H1 (cell line): ENCODE measurements around the gene ST3GAL3. TPM values are rescaled to one million over a fixed set of nuclear protein-coding genes. Genes with fewer than 3 reads are reported as not detected.

Source experiments
- CTCF ChIA-PET: fragments of 300-600 bp; sonication (Branson Sonifier 250); formaldehyde crosslinking; loops from one replicate; lab custom pipeline; 2021; ENCODE audit not compliant: partially characterized antibody; lab: Charles Lee
- POLR2A ChIA-PET: fragments of 300-600 bp; sonication (Branson Sonifier 250); formaldehyde crosslinking; loops from one replicate; lab custom pipeline; 2021; ENCODE audit warnings: inconsistent platforms; ENCODE audit not compliant: partially characterized antibody; lab: Charles Lee
- DNase-seq, 2 experiments: peaks; one replicate each; pipeline versions ENCODE4 v3.0.0 to v3.0.0-alpha.2; 2010 to 2022; ENCODE audit warnings: low spot score in 2 of 2, low read depth in 1 of 2, mixed read lengths in 1 of 2
- FAIRE-seq: peaks from 2 replicates; lab custom pipeline; 2011; peaks lifted over from hg19 to GRCh38; lab: Jason Lieb, UNC
- H2AFZ ChIP-seq: 2 replicates; pipeline ENCODE4 v1.8.1; 2012; ENCODE audit warnings: low read length, inconsistent platforms
- H2AK5ac ChIP-seq: 2 replicates; pipeline ENCODE4 v1.6.1; 2013; ENCODE audit warnings: low read depth, low read length
- H2BK120ac ChIP-seq: replicated peaks from 2 replicates; pipeline ENCODE3; 2013; ENCODE audit warnings: low read depth, low read length, inconsistent platforms
- H2BK12ac ChIP-seq: 2 replicates; pipeline ENCODE4 v1.6.1; 2013; ENCODE audit warnings: low read depth, low read length
- H2BK15ac ChIP-seq: 2 replicates; pipeline ENCODE4 v1.6.1; 2013; ENCODE audit warnings: low read length
- H2BK20ac ChIP-seq: 2 replicates; pipeline ENCODE4 v1.6.1; 2013; ENCODE audit warnings: low read length
- H2BK5ac ChIP-seq: 2 replicates; pipeline ENCODE4 v1.6.1; 2013; ENCODE audit warnings: low read depth, low read length
- H3K14ac ChIP-seq: 2 replicates; pipeline ENCODE4 v1.6.1; 2013; ENCODE audit warnings: inconsistent platforms; ENCODE audit not compliant: insufficient read length
- H3K18ac ChIP-seq: 2 replicates; pipeline ENCODE4 v1.6.1; 2013; ENCODE audit warnings: low read length; ENCODE audit errors: extremely low read depth
- H3K23ac ChIP-seq: 2 replicates; pipeline ENCODE4 v1.6.1; 2013; ENCODE audit warnings: inconsistent platforms; ENCODE audit not compliant: insufficient read length
- H3K23me2 ChIP-seq: 2 replicates; pipeline ENCODE4 v1.6.1; 2013; ENCODE audit warnings: low read depth, low read length
- H3K27ac ChIP-seq: 2 replicates; pipeline ENCODE4 v1.6.1; 2011; ENCODE audit warnings: low read depth, low read length, inconsistent platforms
- H3K27me3 ChIP-seq, 4 experiments: replicated peaks in 1 of 4; 1 replicate in 1 of 4; 2 replicates in 3 of 4; pipeline versions ENCODE4 v1.6.1 to v1.8.1; 2011 to 2013; ENCODE audit warnings: low read length in 3 of 4, mild to moderate bottlenecking in 3 of 4, inconsistent platforms in 2 of 4, mixed read lengths in 2 of 4, moderate library complexity in 1 of 4; ENCODE audit not compliant: control insufficient read depth in 3 of 4, insufficient read depth in 3 of 4; ENCODE audit errors: extremely low read depth in 1 of 4
- H3K36me3 ChIP-seq, 4 experiments: 2 replicates each; pipeline versions ENCODE4 v1.6.1 to v1.8.1; 2011 to 2013; ENCODE audit warnings: mild to moderate bottlenecking in 4 of 4, low read length in 3 of 4, moderate library complexity in 2 of 4, control low read depth in 1 of 4, inconsistent platforms in 1 of 4; ENCODE audit not compliant: insufficient read depth in 4 of 4, control insufficient read depth in 2 of 4
- H3K4ac ChIP-seq: replicated peaks from 2 replicates; pipeline ENCODE3; 2013; ENCODE audit warnings: low read length, low read depth, mixed read lengths, inconsistent platforms; ENCODE audit not compliant: insufficient read length
- H3K4me1 ChIP-seq, 4 experiments: replicated peaks in 1 of 4; 1 replicate in 1 of 4; 2 replicates in 3 of 4; pipeline versions ENCODE4 v1.6.1 to v1.8.1; 2011 to 2013; ENCODE audit warnings: low read length in 3 of 4, inconsistent platforms in 2 of 4, mixed read lengths in 1 of 4; ENCODE audit not compliant: insufficient read depth in 4 of 4, control insufficient read depth in 3 of 4
- H3K4me2 ChIP-seq, 2 experiments: 2 replicates each; pipeline versions ENCODE4 v1.6.1 to v1.8.1; 2011 to 2013; ENCODE audit warnings: low read depth in 2 of 2, low read length in 2 of 2, control low read depth in 1 of 2, inconsistent platforms in 1 of 2, mild to moderate bottlenecking in 1 of 2; ENCODE audit not compliant: insufficient read depth in 1 of 2
- H3K4me3 ChIP-seq, 4 experiments: fragments of 200-600, 300-600 bp in 1 of 4; sonication (generic), shearing (Covaris generic), sonication (Bioruptor Twin) in 1 of 4; 2 replicates each; pipeline versions ENCODE4 v1.5.1 to v1.8.1; 2011 to 2016; ENCODE audit warnings: low read length in 4 of 4, low read depth in 3 of 4, control low read depth in 2 of 4, inconsistent platforms in 2 of 4, mild to moderate bottlenecking in 2 of 4, mixed read lengths in 1 of 4, moderate library complexity in 1 of 4; ENCODE audit not compliant: insufficient read depth in 2 of 4; ENCODE audit errors: extremely low read depth in 1 of 4
- H3K56ac ChIP-seq: replicated peaks from 2 replicates; pipeline ENCODE3; 2013; ENCODE audit warnings: low read depth, mild to moderate bottlenecking, mixed read lengths, low read length, inconsistent platforms; ENCODE audit not compliant: insufficient read length
- H3K79me1 ChIP-seq: 2 replicates; pipeline ENCODE4 v1.6.1; 2013; ENCODE audit warnings: low read depth, low read length, control low read depth
- H3K79me2 ChIP-seq, 2 experiments: 2 replicates each; pipeline versions ENCODE4 v1.6.1 to v1.8.1; 2012 to 2013; ENCODE audit warnings: low read length in 2 of 2, mild to moderate bottlenecking in 2 of 2, inconsistent platforms in 1 of 2; ENCODE audit not compliant: insufficient read depth in 2 of 2, control insufficient read depth in 1 of 2
- H3K9ac ChIP-seq, 4 experiments: replicated peaks in 1 of 4; 1 replicate in 1 of 4; 2 replicates in 3 of 4; pipeline versions ENCODE4 v1.6.1 to v1.8.1; 2011 to 2013; ENCODE audit warnings: low read depth in 3 of 4, low read length in 3 of 4, control low read depth in 2 of 4, mild to moderate bottlenecking in 2 of 4, moderate library complexity in 2 of 4, inconsistent platforms in 1 of 4; ENCODE audit errors: extremely low read depth in 1 of 4
- H3K9me3 ChIP-seq, 2 experiments: 2 replicates each; pipeline versions ENCODE4 v1.6.1 to v1.8.1; 2012 to 2013; ENCODE audit warnings: mild to moderate bottlenecking in 2 of 2, moderate library complexity in 2 of 2, control low read depth in 1 of 2, inconsistent platforms in 1 of 2, low read depth in 1 of 2, low read length in 1 of 2, mixed read lengths in 1 of 2; ENCODE audit not compliant: insufficient read depth in 2 of 2
- H4K20me1 ChIP-seq, 2 experiments: replicated peaks in 1 of 2; 2 replicates each; pipeline versions ENCODE3 to v1.8.1; 2011 to 2013; ENCODE audit warnings: inconsistent platforms in 2 of 2, low read length in 2 of 2, mild to moderate bottlenecking in 1 of 2; ENCODE audit not compliant: insufficient read depth in 2 of 2, control insufficient read depth in 1 of 2
- H4K5ac ChIP-seq: 2 replicates; pipeline ENCODE4 v1.6.1; 2013; ENCODE audit warnings: low read length, low read depth, mixed read lengths, inconsistent platforms; ENCODE audit not compliant: insufficient read length
- H4K8ac ChIP-seq: 2 replicates; pipeline ENCODE4 v1.8.0; 2013; ENCODE audit warnings: mild to moderate bottlenecking, moderate library complexity, low read length, inconsistent platforms; ENCODE audit not compliant: insufficient read depth; ENCODE audit errors: extremely low read depth
- H4K91ac ChIP-seq: replicated peaks from 2 replicates; pipeline ENCODE3; 2013; ENCODE audit warnings: low read length, mixed read lengths, inconsistent platforms; ENCODE audit not compliant: insufficient read length
- CREB1 ChIP-seq: IDR thresholded peaks from 2 replicates; pipeline ENCODE4 v1.6.1; 2012; ENCODE audit warnings: inconsistent platforms
- CTBP2 ChIP-seq: IDR thresholded peaks from 2 replicates; pipeline ENCODE4 v1.7.0; 2011; ENCODE audit warnings: borderline replicate concordance, mild to moderate bottlenecking, moderate library complexity, mixed read lengths, low read length; ENCODE audit not compliant: insufficient read depth, insufficient read length
- EGR1 ChIP-seq: IDR thresholded peaks from 2 replicates; pipeline ENCODE4 v1.6.1; 2011; ENCODE audit warnings: low read depth, low read length, borderline replicate concordance
- EZH2 ChIP-seq: fragments of 200-600 bp; sonication (generic); IDR thresholded peaks from 2 replicates; pipeline ENCODE4 v1.7.1; 2012; ENCODE audit warnings: low read depth, mild to moderate bottlenecking, moderate library complexity, low read length, inconsistent platforms; ENCODE audit not compliant: severe bottlenecking
- GTF2F1 ChIP-seq: IDR thresholded peaks from 2 replicates; pipeline ENCODE4 v1.6.1; 2012; ENCODE audit warnings: low read depth, low read length, improper control_type of control experiment, borderline replicate concordance
- JUN ChIP-seq: IDR thresholded peaks from 2 replicates; pipeline ENCODE4 v1.6.1; 2011; ENCODE audit warnings: low read depth, mild to moderate bottlenecking, improper control_type of control experiment, low read length
- JUND ChIP-seq: IDR thresholded peaks from 2 replicates; pipeline ENCODE4 v1.6.1; 2011; ENCODE audit warnings: mild to moderate bottlenecking, improper control_type of control experiment, low read length
- KDM4A ChIP-seq: IDR thresholded peaks from one replicate; pipeline ENCODE4 v1.7.1; 2012; ENCODE audit warnings: low read depth, mild to moderate bottlenecking, moderate library complexity, low read length, inconsistent platforms; ENCODE audit not compliant: severe bottlenecking
- NANOG ChIP-seq: IDR thresholded peaks from 2 replicates; pipeline ENCODE4 v1.6.1; 2011; ENCODE audit warnings: low read length, low read depth, mild to moderate bottlenecking, inconsistent platforms; ENCODE audit not compliant: insufficient read depth, poor library complexity, severe bottlenecking
- POLR2AphosphoS5 ChIP-seq: IDR thresholded peaks from 2 replicates; pipeline ENCODE4 v1.6.1; 2011; ENCODE audit warnings: low read depth, low read length
- POU5F1 ChIP-seq: IDR thresholded peaks from 2 replicates; pipeline ENCODE4 v1.6.1; 2011; ENCODE audit warnings: low read depth, mild to moderate bottlenecking, low read length, moderate library complexity
- RNF2 ChIP-seq: fragments of 200-900, 300-1000 bp; sonication (generic); IDR thresholded peaks from 2 replicates; pipeline ENCODE4 v1.7.1; 2016; ENCODE audit warnings: borderline replicate concordance, low read depth, mild to moderate bottlenecking, antibody characterized with exemption, low read length; ENCODE audit not compliant: poor library complexity, severe bottlenecking; ENCODE audit errors: missing control alignments
- SP1 ChIP-seq: IDR thresholded peaks from 2 replicates; pipeline ENCODE4 v1.6.1; 2011; ENCODE audit warnings: low read depth, low read length
- SP2 ChIP-seq: IDR thresholded peaks from 2 replicates; pipeline ENCODE4 v1.6.1; 2012; ENCODE audit warnings: mild to moderate bottlenecking, low read length, inconsistent platforms
- TAF1 ChIP-seq: IDR thresholded peaks from 2 replicates; pipeline ENCODE4 v1.6.1; 2011; ENCODE audit warnings: mild to moderate bottlenecking, low read depth, low read length
- WGBS, 2 experiments: shearing (Covaris generic) in 1 of 2; methylation state at CpG; one replicate each; pipeline versions ENCODE4 v1.1.6 to v1.1.7; 2013 to 2015; ENCODE audit warnings: low lambda C conversion rate in 2 of 2, mixed read lengths in 2 of 2, inconsistent platforms in 1 of 2, low coverage in 1 of 2, missing lambda C conversion rate in 1 of 2; ENCODE audit not compliant: insufficient replicate concordance in 2 of 2, insufficient coverage in 1 of 2, insufficient read length in 1 of 2; ENCODE audit errors: extremely low coverage in 1 of 2, missing lambda C conversion rate in 1 of 2; 5-methylcytosine and 5-hydroxymethylcytosine counted together
- polyA plus RNA-seq, 7 experiments: library from polyadenylated mRNA; depleted of rRNA in 3 of 7; stranded (reverse) in 5 of 7; unstranded in 2 of 7; fragments of >200 nt in 5 of 7; fragments of 200-250 nt in 2 of 7; gene quantifications; 1 replicate in 5 of 7; 2 replicates in 1 of 7; 4 replicates in 1 of 7; pipeline versions ENCODE4 v1.2.1 to v1.2.3, GENCODE V29; 2011 to 2013; ENCODE audit warnings: missing spikeins in 2 of 7, mixed read lengths in 2 of 7
- total RNA-seq: library from RNA; stranded (reverse); fragmentation: NEBNext Ultra II Directional; extraction: Animal tissue kit (Norgen Biotek cat#: 25700); gene quantifications from 2 replicates; pipeline ENCODE4 v1.2.1, GENCODE V29; 2021

The ST3GAL3 gene
- total and polyA plus RNA-seq, 2 of the 8 experiments (the other 6 are each of a cell fraction or from before 2014, with no cell fraction given), result 6.8 to 7.0 TPM

- ChIA-PET CTCF (interaction anchor here (0.8 to 2.0 kb wide), 10 partner anchors 9 to 263 kb away, joined by 3 to 7 read pairs (median 4); no protein-coding TSS in a partner anchor), POLR2A (interaction anchor here (0.7 to 33.6 kb wide), 4 partner anchors 4 to 35 kb away, joined by 5 to 651 read pairs (median 330); partner anchors contain the start of gene KDM4A)
- H4K91ac ChIP-seq, result no peak overlapping the region
- H3K4ac ChIP-seq, result no peak overlapping the region
- peaks cover 0 to 2% of the 10 kb centered on the region in 2 experiments; a peak in 1 of 4 replicates for H3K79me2 ChIP-seq
- no peak overlapping the region for H3K4me2 ChIP-seq
- peaks cover 57 to 94% (median 80%) of the 10 kb centered on the region in 4 experiments for H3K36me3 ChIP-seq
- no peaks in the 10 kb centered on the region for H3K9me3 ChIP-seq
- H4K20me1 ChIP-seq, result peaks cover 5 to 14% of the 10 kb centered on the region in 2 experiments
- H2AK5ac ChIP-seq, result no peak overlapping the region
- no peak overlapping the region for H2BK120ac ChIP-seq
- no peak overlapping the region for H4K8ac ChIP-seq
- H3K4me3 ChIP-seq, result no peak overlapping the region
- H4K5ac ChIP-seq, result no peak overlapping the region
- H3K18ac ChIP-seq, result no peak overlapping the region
- no peak for DNase-seq
- no peak overlapping the region for H3K27ac ChIP-seq
- H2AFZ ChIP-seq, result no peak overlapping the region
- no peak overlapping the region for H3K23ac ChIP-seq
- H3K79me1 ChIP-seq, result peaks cover 5% of the 10 kb centered on the region
- no peaks in the 10 kb centered on the region for H3K27me3 ChIP-seq
- H3K23me2 ChIP-seq, result no peaks in the 10 kb centered on the region
- H2BK5ac ChIP-seq, result no peak overlapping the region
- no peak overlapping the region for H2BK20ac ChIP-seq
- FAIRE-seq, result no peak
- H3K14ac ChIP-seq, result no peak overlapping the region
- no peaks in the 10 kb centered on the region for H3K4me1 ChIP-seq
- no peak overlapping the region for H3K56ac ChIP-seq
- 90% methylated on average over 2 of the region's 2 CpGs; no CpG with 5 or more reads in 1 of the 2 experiments for WGBS, 2 experiments
- H2BK12ac ChIP-seq, result no peak overlapping the region
- H3K9ac ChIP-seq, result no peak overlapping the region
- no peak overlapping the region for H2BK15ac ChIP-seq
- TF ChIP-seq TAF1 (no peak), SP2 (no peak), NANOG (no peak), SP1 (no peak), POU5F1 (no peak), EZH2 (no peak), RNF2 (no peak), CTBP2 (no peak), KDM4A (no peak), CREB1 (no peak), EGR1 (no peak), JUND (no peak), GTF2F1 (no peak), JUN (no peak), POLR2AphosphoS5 (no peak)
These were observed 36.1 kb upstream of the ST3GAL3 start for GRCh38 chr1:43671193-43671592.
